ENCODE results near the gene UBE2D4. TPM values are rescaled to one million over a fixed set of nuclear protein-coding genes. Genes with fewer than 3 reads are reported as not detected.

UBE2D4 gene
- total RNA-seq, 1 donor from 2014 or later = 25.1 TPM

Other genes with a start within 250 kb of the UBE2D4 start
- gene COA1, start 196.9 kb upstream of the UBE2D4 start, total RNA-seq = 42.9 TPM
- 82.4 TPM for gene BLVRA, start 167.8 kb upstream of the UBE2D4 start, total RNA-seq
- 78.5 TPM for gene MRPS24, start 56.9 kb upstream of the UBE2D4 start, total RNA-seq
- gene URGCP, start 19.8 kb upstream of the UBE2D4 start, total RNA-seq = 44.3 TPM
- not detected for gene SPDYE1, start 71.5 kb downstream of the UBE2D4 start, total RNA-seq
- 99.0 TPM for gene DBNL, start 118.3 kb downstream of the UBE2D4 start, total RNA-seq
- gene PGAM2, start 139.1 kb downstream of the UBE2D4 start, total RNA-seq = not detected
- gene POLM, start 156.1 kb downstream of the UBE2D4 start, total RNA-seq = 15.5 TPM
- 267 TPM for gene AEBP1, start 177.9 kb downstream of the UBE2D4 start, total RNA-seq
- gene POLD2, start 197.1 kb downstream of the UBE2D4 start, total RNA-seq = 60.2 TPM
- gene MYL7, start 214.9 kb downstream of the UBE2D4 start, total RNA-seq = not detected

Measured in mesenteric fat pad (tissue), 1 donor.